Glutamatergic neuron (in vitro differentiated cells): Measurements from ENCODE around the gene CAPN5. TPM values are rescaled to one million over a fixed set of nuclear protein-coding genes. Genes with fewer than 3 reads are reported as not detected.
A peak's percentile ranks its signal among the peaks of the same experiment; 100 is the strongest.

Experiments used
- DNase-seq: peaks from one replicate; pipeline ENCODE4 v3.0.0; 2022
- H3K27ac Mint-ChIP-seq: one replicate; pipeline ENCODE4 v1.8.0; 2020; ENCODE audit warnings: mild to moderate bottlenecking, mixed read lengths, inconsistent platforms; ENCODE audit not compliant: unreplicated experiment
- H3K27me3 Mint-ChIP-seq: one replicate; pipeline ENCODE4 v1.8.0; 2020; ENCODE audit warnings: mild to moderate bottlenecking, moderate library complexity, mixed read lengths, inconsistent platforms; ENCODE audit not compliant: unreplicated experiment
- H3K36me3 Mint-ChIP-seq: one replicate; pipeline ENCODE4 v1.8.0; 2020; ENCODE audit warnings: mild to moderate bottlenecking, mixed read lengths, inconsistent platforms; ENCODE audit not compliant: unreplicated experiment
- H3K4me1 Mint-ChIP-seq: one replicate; pipeline ENCODE4 v1.8.0; 2020; ENCODE audit warnings: mild to moderate bottlenecking, low read depth, mixed read lengths, inconsistent platforms; ENCODE audit not compliant: unreplicated experiment
- H3K4me3 Mint-ChIP-seq: one replicate; pipeline ENCODE4 v1.8.0; 2020; ENCODE audit warnings: mild to moderate bottlenecking, mixed read lengths, inconsistent platforms; ENCODE audit not compliant: unreplicated experiment
- H3K9me3 Mint-ChIP-seq: one replicate; pipeline ENCODE4 v1.8.0; 2020; ENCODE audit warnings: mild to moderate bottlenecking, moderate library complexity, mixed read lengths, inconsistent platforms; ENCODE audit not compliant: unreplicated experiment
- total RNA-seq: library from RNA; stranded (reverse); fragmentation: NEBNext Ultra II Directional; extraction: Animal tissue kit (Norgen Biotek cat#: 25700); gene quantifications from one replicate; pipeline ENCODE4 v1.2.1, GENCODE V29; 2021; ENCODE audit not compliant: unreplicated experiment
- TF ChIP-seq, protein P1 (sequence below): fragments of 200-600 bp; sonication (generic); IDR thresholded peaks from one replicate; pipeline ENCODE4 v1.5.0; 2021; ENCODE audit not compliant: partially characterized antibody, unreplicated experiment

The CAPN5 gene
- total RNA-seq, 1 donor from 2014 or later: 45.0 TPM

DNA sequence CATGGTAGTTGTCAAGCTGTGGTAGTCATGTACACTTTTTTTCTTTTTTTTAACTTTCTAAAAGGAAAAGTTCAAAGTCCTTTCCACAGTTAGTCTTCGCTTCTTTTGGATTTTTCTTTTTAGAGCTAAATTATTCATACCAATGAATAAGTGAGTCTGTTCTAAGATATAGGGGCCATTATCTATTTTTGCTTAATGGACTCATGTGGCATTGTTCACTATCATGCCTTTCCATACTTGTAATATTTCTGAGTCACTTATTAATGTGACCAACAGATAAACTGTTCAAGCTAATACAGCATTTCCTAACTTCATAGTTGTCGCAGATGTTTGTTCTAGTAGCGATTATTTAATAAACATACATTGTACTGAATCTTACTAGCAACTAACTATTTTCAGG is 40.5 kb upstream of the CAPN5 start:
- Mint-ChIP-seq H3K4me1 (peaks cover 12% of the 10 kb centered on the region), H3K36me3 (no peaks in the 10 kb centered on the region), H3K9me3 (peaks cover 5% of the 10 kb centered on the region), H3K4me3 (no peak overlapping the region), H3K27ac (peak overlapping the region; percentile 57), H3K27me3 (peaks cover 4% of the 10 kb centered on the region)
- DNase-seq: no peak
- TF ChIP-seq, protein P1, sequence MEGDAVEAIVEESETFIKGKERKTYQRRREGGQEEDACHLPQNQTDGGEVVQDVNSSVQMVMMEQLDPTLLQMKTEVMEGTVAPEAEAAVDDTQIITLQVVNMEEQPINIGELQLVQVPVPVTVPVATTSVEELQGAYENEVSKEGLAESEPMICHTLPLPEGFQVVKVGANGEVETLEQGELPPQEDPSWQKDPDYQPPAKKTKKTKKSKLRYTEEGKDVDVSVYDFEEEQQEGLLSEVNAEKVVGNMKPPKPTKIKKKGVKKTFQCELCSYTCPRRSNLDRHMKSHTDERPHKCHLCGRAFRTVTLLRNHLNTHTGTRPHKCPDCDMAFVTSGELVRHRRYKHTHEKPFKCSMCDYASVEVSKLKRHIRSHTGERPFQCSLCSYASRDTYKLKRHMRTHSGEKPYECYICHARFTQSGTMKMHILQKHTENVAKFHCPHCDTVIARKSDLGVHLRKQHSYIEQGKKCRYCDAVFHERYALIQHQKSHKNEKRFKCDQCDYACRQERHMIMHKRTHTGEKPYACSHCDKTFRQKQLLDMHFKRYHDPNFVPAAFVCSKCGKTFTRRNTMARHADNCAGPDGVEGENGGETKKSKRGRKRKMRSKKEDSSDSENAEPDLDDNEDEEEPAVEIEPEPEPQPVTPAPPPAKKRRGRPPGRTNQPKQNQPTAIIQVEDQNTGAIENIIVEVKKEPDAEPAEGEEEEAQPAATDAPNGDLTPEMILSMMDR: no peak

DNA sequence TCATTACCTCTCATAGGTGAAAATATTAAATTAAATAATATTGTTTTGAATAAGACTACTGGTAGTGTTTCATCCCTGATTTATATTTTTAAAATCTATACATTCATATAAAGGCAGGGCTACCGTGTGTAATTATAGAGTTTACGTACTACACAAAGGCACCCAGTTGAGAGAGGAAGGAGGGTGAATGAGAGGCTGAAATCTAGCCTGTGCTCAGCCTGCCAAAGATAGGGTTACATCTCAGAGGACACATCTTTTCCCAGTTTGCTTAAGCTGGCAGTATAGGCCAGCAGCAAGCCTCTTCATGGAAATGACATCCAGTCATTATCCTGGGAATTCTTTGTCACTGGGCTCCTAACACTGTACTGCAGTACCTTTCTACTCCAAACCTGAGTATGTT is 40.0 kb upstream of the CAPN5 start:
- peaks cover 5% of the 10 kb centered on the region for H3K9me3 Mint-ChIP-seq
- peak overlapping the region; percentile 98 for H3K27ac Mint-ChIP-seq

DNA sequence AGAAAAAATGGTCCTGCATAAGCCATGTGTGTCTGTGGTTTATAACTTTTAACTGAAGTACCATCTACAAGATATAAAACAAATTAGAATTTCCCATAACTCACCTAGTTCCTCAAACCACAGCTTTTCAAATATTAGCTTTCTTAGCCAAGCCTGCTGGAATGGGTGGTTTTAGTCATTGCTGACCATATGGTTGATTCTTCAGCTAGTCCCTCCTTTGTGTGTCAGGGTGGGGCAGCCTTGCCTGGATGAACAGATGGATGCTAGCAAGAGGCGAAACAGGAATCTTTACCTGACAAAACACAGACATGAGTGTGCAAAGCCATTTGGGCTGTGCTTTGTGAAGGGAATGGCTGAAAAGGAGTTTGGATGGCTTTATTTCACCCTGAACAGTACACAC is 39.5 kb upstream of the CAPN5 start:
- Mint-ChIP-seq H3K9me3 (peaks cover 5% of the 10 kb centered on the region), H3K4me3 (peak overlapping the region; percentile 2), H3K4me1 (peaks cover 12% of the 10 kb centered on the region), H3K27me3 (peaks cover 4% of the 10 kb centered on the region), H3K36me3 (no peaks in the 10 kb centered on the region), H3K27ac (peak overlapping the region; percentile 98)
- DNase-seq: peak; percentile 34
- TF ChIP-seq, protein P1: no peak

More for the DNA sequence above, 40.0 kb upstream of the CAPN5 start:
- TF ChIP-seq, protein P1: no peak
- no peak overlapping the region for H3K4me3 Mint-ChIP-seq
- H3K27me3 Mint-ChIP-seq: peaks cover 4% of the 10 kb centered on the region
- DNase-seq: no peak
- no peaks in the 10 kb centered on the region for H3K36me3 Mint-ChIP-seq
- H3K4me1 Mint-ChIP-seq: peaks cover 12% of the 10 kb centered on the region

DNA sequence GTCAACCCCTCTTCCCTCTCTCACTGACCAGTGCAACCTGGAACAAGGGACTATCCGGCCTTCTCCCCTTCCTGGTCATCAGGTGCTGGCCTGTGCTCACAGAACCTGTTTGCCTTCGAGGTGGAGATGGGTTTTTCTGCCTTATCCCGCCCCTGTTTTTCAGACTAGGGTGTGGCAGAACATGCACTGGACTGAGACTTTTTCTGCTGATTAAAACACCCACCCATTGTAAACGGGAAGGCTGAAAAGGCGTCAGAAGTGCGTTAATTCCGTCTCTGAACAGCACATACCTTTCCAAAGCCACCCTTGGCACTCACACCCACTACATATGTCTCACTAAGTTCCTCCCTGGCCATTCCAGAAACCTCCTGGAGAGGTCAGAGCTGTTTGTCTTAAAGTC is 36.9 kb upstream of the CAPN5 start:
- DNase-seq: no peak
- Mint-ChIP-seq H3K4me3 (no peak overlapping the region), H3K9me3 (peaks cover 5% of the 10 kb centered on the region), H3K36me3 (no peaks in the 10 kb centered on the region), H3K4me1 (peaks cover 12% of the 10 kb centered on the region), H3K27me3 (peaks cover 4% of the 10 kb centered on the region), H3K27ac (no peak overlapping the region)
- TF ChIP-seq, protein P1: no peak

DNA sequence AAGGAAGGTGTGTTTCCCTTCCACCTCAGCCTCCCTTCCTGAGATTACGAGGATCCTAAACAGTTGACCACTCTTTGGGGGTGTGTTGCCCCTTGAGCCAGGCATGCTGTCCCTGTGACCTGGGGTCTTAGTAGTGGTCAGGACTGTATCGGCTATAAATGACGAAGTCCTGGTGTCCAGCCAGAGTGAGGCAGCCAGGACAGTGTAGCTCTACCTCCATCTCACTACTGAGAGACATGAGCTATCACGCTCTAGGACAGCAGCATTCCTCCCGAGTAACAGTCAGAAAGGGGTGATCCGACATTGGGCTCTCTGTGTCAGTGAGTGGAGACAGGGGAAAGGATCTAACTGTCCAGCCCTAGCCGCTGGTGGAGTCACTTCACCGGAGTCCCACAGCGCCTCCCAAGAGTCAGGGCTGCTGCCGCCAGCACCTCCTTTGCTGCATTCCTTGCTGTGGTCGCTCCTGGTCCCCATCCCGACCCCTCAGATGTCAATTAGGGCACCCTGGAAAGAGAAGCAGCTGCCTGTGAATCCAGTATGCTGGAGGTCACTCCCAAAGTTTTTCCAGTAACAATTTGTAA is 35.8 kb upstream of the CAPN5 start:
- peaks cover 5% of the 10 kb centered on the region for H3K9me3 Mint-ChIP-seq
- H3K27me3 Mint-ChIP-seq: peaks cover 4% of the 10 kb centered on the region
- peaks cover 9% of the 10 kb centered on the region for H3K4me1 Mint-ChIP-seq
- no peak overlapping the region for H3K4me3 Mint-ChIP-seq
- TF ChIP-seq, protein P1: no peak
- no peak for DNase-seq
- no peak overlapping the region for H3K27ac Mint-ChIP-seq
- H3K36me3 Mint-ChIP-seq: no peaks in the 10 kb centered on the region
